Measurements from ENCODE around the gene RAB11FIP4.
A peak's percentile ranks its signal among the peaks of the same experiment; 100 is the strongest.

DNA sequence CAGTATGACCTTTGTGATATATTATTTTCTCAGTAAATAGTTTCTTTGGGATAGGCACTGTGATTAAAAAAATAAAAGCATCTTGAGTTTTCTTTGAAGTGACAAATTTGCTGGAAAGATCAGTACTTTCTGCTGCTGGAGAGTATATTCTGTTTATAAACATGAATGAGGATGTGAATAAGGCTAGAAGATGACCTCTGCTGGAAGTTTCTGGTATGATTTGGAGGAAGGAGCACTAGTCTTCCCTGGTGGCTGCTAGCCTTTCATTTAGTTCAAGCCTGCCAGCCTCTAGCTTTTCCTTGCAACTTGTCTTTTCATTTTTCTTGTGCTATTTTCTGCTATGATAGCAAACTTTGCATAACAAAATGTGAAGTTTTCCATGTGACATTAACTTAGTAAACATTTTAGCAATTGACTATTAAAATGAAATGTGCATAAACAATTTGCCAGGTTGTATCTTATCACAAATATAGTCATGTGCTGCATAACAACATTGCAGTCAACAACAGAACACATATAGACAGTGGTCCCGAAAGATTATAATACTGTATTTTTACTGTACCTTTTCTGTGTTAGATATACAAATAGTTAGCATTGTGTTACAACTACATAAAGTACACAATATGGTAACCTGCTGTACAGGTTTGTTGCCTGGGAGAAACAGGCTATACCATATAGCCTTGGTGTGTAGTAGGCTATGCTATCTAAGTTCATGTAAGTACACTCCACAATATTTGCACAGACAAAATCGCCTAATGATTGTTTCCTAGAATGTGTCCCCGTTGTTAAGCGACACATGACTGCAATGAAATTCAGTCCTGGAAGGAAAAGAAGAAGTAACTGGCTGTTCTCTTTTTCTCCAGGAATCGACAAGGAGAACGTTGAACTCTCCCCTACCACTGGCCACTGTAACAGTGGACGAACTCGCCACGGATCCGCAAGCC, 18.1 kb upstream of the RAB11FIP4 start:
- TF ChIP-seq, protein P1, sequence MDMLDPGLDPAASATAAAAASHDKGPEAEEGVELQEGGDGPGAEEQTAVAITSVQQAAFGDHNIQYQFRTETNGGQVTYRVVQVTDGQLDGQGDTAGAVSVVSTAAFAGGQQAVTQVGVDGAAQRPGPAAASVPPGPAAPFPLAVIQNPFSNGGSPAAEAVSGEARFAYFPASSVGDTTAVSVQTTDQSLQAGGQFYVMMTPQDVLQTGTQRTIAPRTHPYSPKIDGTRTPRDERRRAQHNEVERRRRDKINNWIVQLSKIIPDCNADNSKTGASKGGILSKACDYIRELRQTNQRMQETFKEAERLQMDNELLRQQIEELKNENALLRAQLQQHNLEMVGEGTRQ (IDR thresholded peaks at IDR 0.05; ENCODE audit: low read length) = no peak
- TF ChIP-seq POLR2A (IDR thresholded peaks at IDR 0.05; ENCODE audit: control extremely low read depth in 1 of 2, low read depth in 2 of 2, low read length in 2 of 2) (no peak), CREB1 (IDR thresholded peaks at IDR 0.05) (no peak), CTCF (IDR thresholded peaks at IDR 0.05; ENCODE audit: control extremely low read depth in 1 of 3, insufficient read depth in 1 of 3, low read depth in 1 of 3, low read length in 3 of 3) (peak in 2 of 3 experiments; percentile 55 to 62; a peak in 3 of 4 replicates)
